ENCODE data around the gene GDF10. TPM values are rescaled to one million over a fixed set of nuclear protein-coding genes. Genes with fewer than 3 reads are reported as not detected.

The GDF10 gene
- total RNA-seq, 1 donor from 2014 or later = not detected

DNA sequence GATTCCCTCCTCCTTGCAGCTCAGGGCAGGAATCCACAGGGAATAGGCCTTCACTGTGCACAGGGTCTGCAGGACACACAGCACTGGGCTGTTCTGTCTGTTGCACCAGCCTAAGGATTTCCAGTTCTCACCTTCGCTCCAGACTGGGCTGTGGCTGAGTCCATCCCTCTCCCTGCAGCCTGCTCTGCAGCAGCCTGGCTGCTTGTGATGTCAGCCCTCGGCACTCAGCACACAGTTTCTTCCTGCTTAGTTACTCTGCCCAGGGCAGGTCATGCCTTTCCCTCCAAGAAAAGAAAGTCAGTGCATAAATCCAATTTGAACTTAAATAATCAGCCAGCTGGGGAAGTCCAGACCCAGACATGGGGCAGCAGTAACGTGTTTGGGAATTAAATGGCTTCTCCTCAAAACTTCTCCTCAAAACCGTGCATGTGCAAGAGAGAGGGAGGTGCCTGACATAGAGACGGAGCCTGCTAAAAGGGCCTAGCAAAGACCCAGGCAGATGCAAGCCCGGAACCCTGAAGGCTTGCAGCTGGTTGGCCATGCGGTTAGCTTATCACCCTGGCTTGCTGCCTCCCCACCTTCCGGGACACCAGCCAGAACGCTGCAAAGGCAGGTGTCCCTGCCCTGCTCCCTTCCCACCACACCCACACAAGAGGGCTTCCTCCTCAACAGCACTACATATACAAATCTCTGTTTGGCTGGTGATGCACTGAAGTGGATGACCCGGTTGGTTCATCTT lies 11.4 kb downstream of the GDF10 start:
- no peaks in the 10 kb centered on the region for H3K36me3 ChIP-seq (ENCODE audit: control insufficient read depth, insufficient read depth, low read length)
- DNase-seq (ENCODE audit: low read depth) (no peak), FAIRE-seq (no peak)
- no peak overlapping the region for H3K4me3 ChIP-seq (ENCODE audit: low read depth, low read length)
- H3K27me3 ChIP-seq (ENCODE audit: control insufficient read depth, insufficient read depth, low read length) = peaks cover 7% of the 10 kb centered on the region
- TF ChIP-seq, protein P1, sequence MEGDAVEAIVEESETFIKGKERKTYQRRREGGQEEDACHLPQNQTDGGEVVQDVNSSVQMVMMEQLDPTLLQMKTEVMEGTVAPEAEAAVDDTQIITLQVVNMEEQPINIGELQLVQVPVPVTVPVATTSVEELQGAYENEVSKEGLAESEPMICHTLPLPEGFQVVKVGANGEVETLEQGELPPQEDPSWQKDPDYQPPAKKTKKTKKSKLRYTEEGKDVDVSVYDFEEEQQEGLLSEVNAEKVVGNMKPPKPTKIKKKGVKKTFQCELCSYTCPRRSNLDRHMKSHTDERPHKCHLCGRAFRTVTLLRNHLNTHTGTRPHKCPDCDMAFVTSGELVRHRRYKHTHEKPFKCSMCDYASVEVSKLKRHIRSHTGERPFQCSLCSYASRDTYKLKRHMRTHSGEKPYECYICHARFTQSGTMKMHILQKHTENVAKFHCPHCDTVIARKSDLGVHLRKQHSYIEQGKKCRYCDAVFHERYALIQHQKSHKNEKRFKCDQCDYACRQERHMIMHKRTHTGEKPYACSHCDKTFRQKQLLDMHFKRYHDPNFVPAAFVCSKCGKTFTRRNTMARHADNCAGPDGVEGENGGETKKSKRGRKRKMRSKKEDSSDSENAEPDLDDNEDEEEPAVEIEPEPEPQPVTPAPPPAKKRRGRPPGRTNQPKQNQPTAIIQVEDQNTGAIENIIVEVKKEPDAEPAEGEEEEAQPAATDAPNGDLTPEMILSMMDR (IDR thresholded peaks at IDR 0.05; ENCODE audit: insufficient read depth, low read length, severe bottlenecking) = no peak

DNA sequence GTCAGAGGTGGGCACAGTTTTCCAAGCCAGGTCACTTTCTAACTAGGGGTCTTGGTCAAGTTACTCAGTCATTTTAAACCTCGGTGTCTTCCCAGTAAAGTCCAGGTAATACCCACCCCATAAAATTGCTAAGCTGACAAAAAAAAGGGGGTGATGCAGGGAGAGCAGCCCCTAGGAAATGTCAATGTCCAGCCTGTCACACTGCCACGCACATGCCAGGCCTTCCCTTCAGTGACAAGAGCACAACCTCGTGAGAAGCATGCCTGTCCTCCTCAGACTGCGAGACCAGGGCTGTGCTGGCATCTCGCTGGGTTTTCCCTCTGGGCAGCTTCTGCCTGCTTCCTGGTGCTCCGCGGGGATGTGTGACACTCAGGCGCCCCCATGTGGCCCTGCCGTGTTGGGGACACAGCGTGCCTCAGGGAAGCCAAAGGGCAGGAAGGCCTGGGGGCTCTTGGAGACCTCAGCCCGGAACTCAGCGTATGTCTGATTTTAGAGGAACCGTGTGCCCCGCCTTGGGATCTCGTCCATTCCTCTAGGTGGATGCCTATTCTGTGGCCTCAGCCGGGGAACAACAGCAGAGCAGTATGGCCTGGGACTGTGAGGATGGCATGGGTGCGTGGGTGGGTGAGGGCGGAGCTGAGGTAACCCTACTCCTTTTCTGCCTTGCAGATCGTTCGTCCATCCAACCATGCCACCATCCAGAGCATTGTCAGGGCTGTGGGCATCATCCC lies 12.1 kb downstream of the GDF10 start:
- H3K4me3 ChIP-seq (ENCODE audit: low read depth, low read length) = no peak overlapping the region
- H3K36me3 ChIP-seq (ENCODE audit: control insufficient read depth, insufficient read depth, low read length) = no peaks in the 10 kb centered on the region
- DNase-seq (ENCODE audit: low read depth) (peak; percentile 52), FAIRE-seq (no peak)
- peaks cover 7% of the 10 kb centered on the region for H3K27me3 ChIP-seq (ENCODE audit: control insufficient read depth, insufficient read depth, low read length)
- TF ChIP-seq, protein P1 (IDR thresholded peaks at IDR 0.05; ENCODE audit: insufficient read depth, low read length, severe bottlenecking) = peak; percentile 91

- Histone ChIP-seq H3K4me3 (ENCODE audit: low read depth, low read length) (no peak overlapping the region), H3K27me3 (ENCODE audit: control insufficient read depth, insufficient read depth, low read length) (peaks cover 7% of the 10 kb centered on the region), H3K36me3 (ENCODE audit: control insufficient read depth, insufficient read depth, low read length) (no peaks in the 10 kb centered on the region)
- no peak for DNase-seq (ENCODE audit: low read depth)
- TF ChIP-seq, protein P1 (IDR thresholded peaks at IDR 0.05; ENCODE audit: insufficient read depth, low read length, severe bottlenecking) = no peak
- no peak for FAIRE-seq
These were observed 12.6 kb downstream of the GDF10 start for GRCh38 chr10:47312663-47312995.

- no peak for DNase-seq (ENCODE audit: low read depth)
- H3K27me3 ChIP-seq (ENCODE audit: control insufficient read depth, insufficient read depth, low read length) = peaks cover 3% of the 10 kb centered on the region
- H3K4me3 ChIP-seq (ENCODE audit: low read depth, low read length) = no peak overlapping the region
- TF ChIP-seq, protein P1 (IDR thresholded peaks at IDR 0.05; ENCODE audit: insufficient read depth, low read length, severe bottlenecking) = no peak
- no peak for FAIRE-seq
- H3K36me3 ChIP-seq (ENCODE audit: control insufficient read depth, insufficient read depth, low read length) = no peaks in the 10 kb centered on the region
These were observed 14.5 kb downstream of the GDF10 start for GRCh38 chr10:47314416-47314970.

GRCh38 chr10:47315421-47315820 lies 15.4 kb downstream of the GDF10 start:
- DNase-seq (ENCODE audit: low read depth) (no peak), FAIRE-seq (no peak)
- TF ChIP-seq, protein P1 (IDR thresholded peaks at IDR 0.05; ENCODE audit: insufficient read depth, low read length, severe bottlenecking) = no peak
- no peaks in the 10 kb centered on the region for H3K36me3 ChIP-seq (ENCODE audit: control insufficient read depth, insufficient read depth, low read length)
- H3K4me3 ChIP-seq (ENCODE audit: low read depth, low read length) = no peak overlapping the region
- peaks cover 3% of the 10 kb centered on the region for H3K27me3 ChIP-seq (ENCODE audit: control insufficient read depth, insufficient read depth, low read length)
